Measurements from ENCODE around the gene PTPN7. TPM values are rescaled to one million over a fixed set of nuclear protein-coding genes. Genes with fewer than 3 reads are reported as not detected.

PTPN7 gene
- total and polyA plus RNA-seq, 10 of the 15 experiments (the other 5 are each of a cell fraction or from before 2014, with no cell fraction given): 7.9 to 117 (median 102) TPM

DNA sequence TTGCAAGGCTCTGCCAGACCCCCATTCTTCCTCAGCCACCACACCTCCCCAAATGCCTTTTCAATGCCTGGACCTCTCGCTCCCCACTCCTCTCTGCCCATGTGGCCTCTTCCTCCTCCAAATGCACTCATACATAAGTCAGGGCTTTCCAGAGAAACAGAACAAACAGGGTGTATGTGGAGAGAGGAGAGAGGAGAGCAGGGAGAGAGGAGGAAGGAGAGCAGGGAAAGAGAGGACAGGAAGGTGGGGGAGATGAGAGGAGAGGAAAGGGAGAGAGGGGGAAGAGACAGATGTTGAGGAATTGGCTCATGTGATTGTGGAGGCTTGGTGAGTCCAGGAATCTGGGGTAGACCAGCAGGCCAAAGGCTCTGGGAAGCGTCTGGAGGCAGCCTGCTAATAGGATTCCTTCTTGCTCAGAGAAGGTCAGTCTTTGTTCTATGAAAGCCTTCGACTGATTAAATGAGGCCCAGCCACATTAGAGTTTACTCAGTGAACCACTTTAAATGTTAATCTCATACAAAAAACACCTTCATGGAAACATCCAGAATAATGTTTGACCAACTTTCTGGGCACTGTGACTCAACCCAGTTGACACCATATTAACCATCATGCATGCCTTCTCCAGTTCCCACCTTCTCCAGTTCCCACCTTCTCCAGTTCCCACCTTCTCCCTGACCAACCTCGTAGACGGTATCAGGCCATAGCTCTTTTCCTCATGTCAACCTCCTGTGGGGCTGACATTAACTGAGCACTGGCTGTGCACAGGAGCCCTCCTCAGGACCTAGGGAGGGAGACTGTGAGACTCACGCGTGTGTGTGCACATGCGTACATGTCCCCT lies 21.9 kb upstream of the PTPN7 start:
- no peak overlapping the region for H3K4me2 ChIP-seq (ENCODE audit: control insufficient read depth, insufficient read depth)
- ATAC-seq (no peak), DNase-seq (ENCODE audit: low read depth, low spot score) (no peak), FAIRE-seq (no peak)
- no peaks in the 10 kb centered on the region for H3K79me2 ChIP-seq (ENCODE audit: control insufficient read depth, insufficient read depth, low read length)
- H3K4me1 ChIP-seq (ENCODE audit: control insufficient read depth, insufficient read depth, low read length): no peaks in the 10 kb centered on the region; the same call in 1 of the 2 replicates
- POLR2A ChIA-PET: interaction anchor here (0.6 kb wide), 1 partner anchor 352 kb away, joined by 5 read pairs; no protein-coding TSS in a partner anchor
- CTCF ChIA-PET: interaction anchor here (0.6 to 12.4 kb wide), 9 partner anchors 11 to 828 kb away, joined by 3 to 171 read pairs (median 5); partner anchors contain the start of genes LGR6 and PTPN7
- TF ChIP-seq, protein P1, sequence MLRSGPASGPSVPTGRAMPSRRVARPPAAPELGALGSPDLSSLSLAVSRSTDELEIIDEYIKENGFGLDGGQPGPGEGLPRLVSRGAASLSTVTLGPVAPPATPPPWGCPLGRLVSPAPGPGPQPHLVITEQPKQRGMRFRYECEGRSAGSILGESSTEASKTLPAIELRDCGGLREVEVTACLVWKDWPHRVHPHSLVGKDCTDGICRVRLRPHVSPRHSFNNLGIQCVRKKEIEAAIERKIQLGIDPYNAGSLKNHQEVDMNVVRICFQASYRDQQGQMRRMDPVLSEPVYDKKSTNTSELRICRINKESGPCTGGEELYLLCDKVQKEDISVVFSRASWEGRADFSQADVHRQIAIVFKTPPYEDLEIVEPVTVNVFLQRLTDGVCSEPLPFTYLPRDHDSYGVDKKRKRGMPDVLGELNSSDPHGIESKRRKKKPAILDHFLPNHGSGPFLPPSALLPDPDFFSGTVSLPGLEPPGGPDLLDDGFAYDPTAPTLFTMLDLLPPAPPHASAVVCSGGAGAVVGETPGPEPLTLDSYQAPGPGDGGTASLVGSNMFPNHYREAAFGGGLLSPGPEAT (IDR thresholded peaks at IDR 0.05; ENCODE audit: low read depth): peak; percentile 18; the same call in 1 of the 2 replicates
- no peak for TF ChIP-seq NFYB (IDR thresholded peaks at IDR 0.05; ENCODE audit: insufficient read depth, low read depth, low read length)
- H3K9me3 ChIP-seq (replicated peaks; ENCODE audit: control insufficient read depth, insufficient read depth, low read length): no peaks in the 10 kb centered on the region
- 54% methylated on average over 8 of the region's 8 CpGs for WGBS (ENCODE audit: insufficient coverage, insufficient replicate concordance, low lambda C conversion rate, missing lambda C conversion rate)
- H3K4me3 ChIP-seq: no peak overlapping the region
- RAD21 ChIA-PET (ENCODE audit: unreplicated experiment): interaction anchor here (1.5 to 3.5 kb wide), 2 partner anchors 18 to 27 kb away, joined by 3 to 27 read pairs; no protein-coding TSS in a partner anchor
- SMC1A ChIA-PET (ENCODE audit: uncharacterized antibody, unreplicated experiment): no interaction called here
- no peaks in the 10 kb centered on the region for H3K36me3 ChIP-seq (ENCODE audit: control insufficient read depth in 2 of 2, insufficient read depth in 2 of 2, low read length in 1 of 2)
- BruUV-seq (replicated peaks): no TSS peak
- in situ Hi-C loops (cut with MboI): no loop called here
- no peak overlapping the region for H2AFZ ChIP-seq (ENCODE audit: control insufficient read depth, low read depth, low read length)
- no peaks in the 10 kb centered on the region for H4K20me1 ChIP-seq (ENCODE audit: control insufficient read depth, insufficient read depth)
- H3K27ac ChIP-seq (ENCODE audit: control insufficient read depth, insufficient read depth): no peak overlapping the region
- no peak overlapping the region for H3K9ac ChIP-seq (ENCODE audit: control insufficient read depth, insufficient read depth, low read length)
- intact Hi-C loops (cut with micrococcal nuclease; ENCODE audit: unreplicated experiment): no loop called here
- peaks cover 0 to 3% of the 10 kb centered on the region in 2 experiments; a peak in 2 of 4 replicates for H3K27me3 ChIP-seq (replicated peaks in 1 of 2; ENCODE audit: control insufficient read depth in 2 of 2, insufficient read depth in 2 of 2, low read length in 1 of 2)

DNA sequence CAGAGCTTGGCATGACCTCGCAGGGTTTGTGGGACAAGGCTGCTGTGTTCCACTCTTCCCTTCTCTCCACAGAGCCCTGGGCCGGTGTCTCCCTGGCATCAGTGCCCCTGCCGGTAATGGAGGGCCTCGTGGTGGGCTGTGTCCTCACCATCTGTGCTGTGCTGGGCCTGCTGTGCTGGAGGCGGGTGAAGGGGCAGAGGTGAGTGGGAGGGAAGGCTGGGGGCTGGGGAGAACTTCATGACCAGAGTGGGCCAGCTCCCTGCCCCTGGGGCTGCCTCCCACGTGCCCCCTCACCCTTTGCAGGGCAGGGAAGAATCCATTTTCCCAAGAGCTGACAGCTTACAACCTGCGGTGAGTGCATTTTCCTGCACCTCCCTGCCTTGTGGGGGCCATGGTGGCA lies 21.2 kb upstream of the PTPN7 start:
- H3K27me3 ChIP-seq (replicated peaks in 1 of 2; ENCODE audit: control insufficient read depth in 2 of 2, insufficient read depth in 2 of 2, low read length in 1 of 2): peaks cover 0 to 3% of the 10 kb centered on the region in 2 experiments; a peak in 2 of 4 replicates
- POLR2A ChIA-PET: interaction anchor here (0.6 kb wide), 1 partner anchor 353 kb away, joined by 5 read pairs; no protein-coding TSS in a partner anchor
- DNase-seq (ENCODE audit: low read depth, low spot score) (no peak), ATAC-seq (no peak), FAIRE-seq (no peak)
- no peaks in the 10 kb centered on the region; the same call in 1 of the 2 replicates for H3K4me1 ChIP-seq (ENCODE audit: control insufficient read depth, insufficient read depth, low read length)
- no peak overlapping the region for H3K27ac ChIP-seq (ENCODE audit: control insufficient read depth, insufficient read depth)
- SMC1A ChIA-PET (ENCODE audit: uncharacterized antibody, unreplicated experiment): no interaction called here
- H3K4me3 ChIP-seq: no peak overlapping the region
- no peak overlapping the region for H3K9ac ChIP-seq (ENCODE audit: control insufficient read depth, insufficient read depth, low read length)
- RAD21 ChIA-PET (ENCODE audit: unreplicated experiment): no interaction called here
- WGBS (ENCODE audit: insufficient coverage, insufficient replicate concordance, low lambda C conversion rate, missing lambda C conversion rate): 44% methylated on average over 7 of the region's 7 CpGs
- H2AFZ ChIP-seq (ENCODE audit: control insufficient read depth, low read depth, low read length): no peak overlapping the region
- no peaks in the 10 kb centered on the region for H3K79me2 ChIP-seq (ENCODE audit: control insufficient read depth, insufficient read depth, low read length)
- in situ Hi-C loops (cut with MboI): no loop called here
- H3K36me3 ChIP-seq (ENCODE audit: control insufficient read depth in 2 of 2, insufficient read depth in 2 of 2, low read length in 1 of 2): no peaks in the 10 kb centered on the region
- intact Hi-C loops (cut with micrococcal nuclease; ENCODE audit: unreplicated experiment): no loop called here
- BruUV-seq (replicated peaks): no TSS peak
- CTCF ChIA-PET: interaction anchor here (1.3 to 12.4 kb wide), 6 partner anchors 8 to 134 kb away, joined by 3 to 171 read pairs (median 19); partner anchors contain the start of genes LGR6 and PTPN7
- no peaks in the 10 kb centered on the region for H4K20me1 ChIP-seq (ENCODE audit: control insufficient read depth, insufficient read depth)
- H3K4me2 ChIP-seq (ENCODE audit: control insufficient read depth, insufficient read depth): no peak overlapping the region
- H3K9me3 ChIP-seq (replicated peaks; ENCODE audit: control insufficient read depth, insufficient read depth, low read length): no peaks in the 10 kb centered on the region
- TF ChIP-seq, protein P2, sequence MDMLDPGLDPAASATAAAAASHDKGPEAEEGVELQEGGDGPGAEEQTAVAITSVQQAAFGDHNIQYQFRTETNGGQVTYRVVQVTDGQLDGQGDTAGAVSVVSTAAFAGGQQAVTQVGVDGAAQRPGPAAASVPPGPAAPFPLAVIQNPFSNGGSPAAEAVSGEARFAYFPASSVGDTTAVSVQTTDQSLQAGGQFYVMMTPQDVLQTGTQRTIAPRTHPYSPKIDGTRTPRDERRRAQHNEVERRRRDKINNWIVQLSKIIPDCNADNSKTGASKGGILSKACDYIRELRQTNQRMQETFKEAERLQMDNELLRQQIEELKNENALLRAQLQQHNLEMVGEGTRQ (IDR thresholded peaks at IDR 0.05; ENCODE audit: borderline replicate concordance, low read depth, low read length): no peak
- no peak for TF ChIP-seq YY1 (IDR thresholded peaks at IDR 0.05; ENCODE audit: low read depth, low read length)
- TF ChIP-seq, protein P3, sequence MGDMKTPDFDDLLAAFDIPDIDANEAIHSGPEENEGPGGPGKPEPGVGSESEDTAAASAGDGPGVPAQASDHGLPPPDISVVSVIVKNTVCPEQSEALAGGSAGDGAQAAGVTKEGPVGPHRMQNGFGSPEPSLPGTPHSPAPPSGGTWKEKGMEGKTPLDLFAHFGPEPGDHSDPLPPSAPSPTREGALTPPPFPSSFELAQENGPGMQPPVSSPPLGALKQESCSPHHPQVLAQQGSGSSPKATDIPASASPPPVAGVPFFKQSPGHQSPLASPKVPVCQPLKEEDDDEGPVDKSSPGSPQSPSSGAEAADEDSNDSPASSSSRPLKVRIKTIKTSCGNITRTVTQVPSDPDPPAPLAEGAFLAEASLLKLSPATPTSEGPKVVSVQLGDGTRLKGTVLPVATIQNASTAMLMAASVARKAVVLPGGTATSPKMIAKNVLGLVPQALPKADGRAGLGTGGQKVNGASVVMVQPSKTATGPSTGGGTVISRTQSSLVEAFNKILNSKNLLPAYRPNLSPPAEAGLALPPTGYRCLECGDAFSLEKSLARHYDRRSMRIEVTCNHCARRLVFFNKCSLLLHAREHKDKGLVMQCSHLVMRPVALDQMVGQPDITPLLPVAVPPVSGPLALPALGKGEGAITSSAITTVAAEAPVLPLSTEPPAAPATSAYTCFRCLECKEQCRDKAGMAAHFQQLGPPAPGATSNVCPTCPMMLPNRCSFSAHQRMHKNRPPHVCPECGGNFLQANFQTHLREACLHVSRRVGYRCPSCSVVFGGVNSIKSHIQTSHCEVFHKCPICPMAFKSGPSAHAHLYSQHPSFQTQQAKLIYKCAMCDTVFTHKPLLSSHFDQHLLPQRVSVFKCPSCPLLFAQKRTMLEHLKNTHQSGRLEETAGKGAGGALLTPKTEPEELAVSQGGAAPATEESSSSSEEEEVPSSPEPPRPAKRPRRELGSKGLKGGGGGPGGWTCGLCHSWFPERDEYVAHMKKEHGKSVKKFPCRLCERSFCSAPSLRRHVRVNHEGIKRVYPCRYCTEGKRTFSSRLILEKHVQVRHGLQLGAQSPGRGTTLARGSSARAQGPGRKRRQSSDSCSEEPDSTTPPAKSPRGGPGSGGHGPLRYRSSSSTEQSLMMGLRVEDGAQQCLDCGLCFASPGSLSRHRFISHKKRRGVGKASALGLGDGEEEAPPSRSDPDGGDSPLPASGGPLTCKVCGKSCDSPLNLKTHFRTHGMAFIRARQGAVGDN (IDR thresholded peaks at IDR 0.05): no peak
- no peak for TF ChIP-seq IRF4 (IDR thresholded peaks at IDR 0.05; ENCODE audit: low read depth, low read length)
- no peak for TF ChIP-seq BRCA1 (IDR thresholded peaks at IDR 0.05; ENCODE audit: low read depth, low read length)
- TF ChIP-seq TAF1 (IDR thresholded peaks at IDR 0.05; ENCODE audit: borderline replicate concordance, low read depth, low read length): no peak
